CD14-positive monocyte (primary cell): ENCODE results near the gene UBR1. TPM values are rescaled to one million over a fixed set of nuclear protein-coding genes. Genes with fewer than 3 reads are reported as not detected.
A peak's percentile ranks its signal among the peaks of the same experiment; 100 is the strongest.

Experiments
- DNase-seq, 3 donors: peaks; one replicate each; pipeline ENCODE4 v3.0.0-alpha.2; 2011 to 2022
- H2AFZ ChIP-seq: 2 replicates; pipeline ENCODE4 v1.6.0; 2012; ENCODE audit warnings: mild to moderate bottlenecking, low read depth, low read length, inconsistent platforms; ENCODE audit not compliant: insufficient read depth, poor library complexity, severe bottlenecking
- H3K27ac ChIP-seq, 2 donors: 1 replicate in 1 of 2; 2 replicates in 1 of 2; pipeline ENCODE4 v1.5.1; 2012 to 2013; ENCODE audit warnings: low read length in 2 of 2, control low read depth in 1 of 2, inconsistent platforms in 1 of 2, low read depth in 1 of 2, mild to moderate bottlenecking in 1 of 2
- H3K27me3 ChIP-seq, 2 donors: one replicate each; pipeline versions ENCODE4 v1.6.0 to v1.6.1; 2011 to 2013; ENCODE audit warnings: low read length in 2 of 2; ENCODE audit not compliant: control insufficient read depth in 2 of 2, insufficient read depth in 2 of 2
- H3K36me3 ChIP-seq, 2 donors: replicated peaks in 1 of 2; 1 replicate in 1 of 2; 2 replicates in 1 of 2; pipeline versions ENCODE4 v1.5.1 to v1.6.1; 2012 to 2013; ENCODE audit warnings: low read length in 2 of 2, control low read depth in 1 of 2, inconsistent platforms in 1 of 2, mild to moderate bottlenecking in 1 of 2; ENCODE audit not compliant: insufficient read depth in 2 of 2, control insufficient read depth in 1 of 2
- H3K4me1 ChIP-seq, 2 donors: 1 replicate in 1 of 2; 2 replicates in 1 of 2; pipeline versions ENCODE4 v1.5.1 to v1.6.1; 2012 to 2013; ENCODE audit warnings: low read length in 2 of 2, control low read depth in 1 of 2, inconsistent platforms in 1 of 2, mild to moderate bottlenecking in 1 of 2, moderate library complexity in 1 of 2; ENCODE audit not compliant: insufficient read depth in 2 of 2, control insufficient read depth in 1 of 2
- H3K4me2 ChIP-seq: replicated peaks from 2 replicates; pipeline ENCODE3; 2012; ENCODE audit warnings: low read length, moderate library complexity, mild to moderate bottlenecking; ENCODE audit not compliant: poor library complexity, severe bottlenecking; ENCODE audit errors: extremely low read depth
- H3K4me3 ChIP-seq, 3 experiments: fragments of 200-600 bp in 1 of 3; sonication (generic) in 1 of 3; replicated peaks in 1 of 3; 1 replicate in 2 of 3; 2 replicates in 1 of 3; pipeline ENCODE4 v1.5.1; 2011 to 2013; ENCODE audit warnings: low read length in 3 of 3, mild to moderate bottlenecking in 3 of 3, control low read depth in 2 of 3, low read depth in 2 of 3, inconsistent platforms in 1 of 3, moderate library complexity in 1 of 3
- H3K79me2 ChIP-seq: 2 replicates; pipeline ENCODE4 v1.6.0; 2012; ENCODE audit warnings: mild to moderate bottlenecking, control low read depth, inconsistent platforms, low read length, moderate library complexity; ENCODE audit not compliant: insufficient read depth
- H3K9ac ChIP-seq: 2 replicates; pipeline ENCODE4 v1.6.0; 2017; ENCODE audit warnings: low read length, mild to moderate bottlenecking; ENCODE audit not compliant: insufficient read depth, poor library complexity, severe bottlenecking
- H3K9me3 ChIP-seq, 2 donors: replicated peaks in 1 of 2; 1 replicate in 1 of 2; 2 replicates in 1 of 2; pipeline versions ENCODE4 v1.5.1 to v1.6.1; 2012 to 2013; ENCODE audit warnings: low read length in 2 of 2, control low read depth in 1 of 2; ENCODE audit not compliant: control insufficient read depth in 1 of 2, insufficient read depth in 1 of 2
- H4K20me1 ChIP-seq: 2 replicates; pipeline ENCODE4 v1.6.0; 2012; ENCODE audit warnings: mild to moderate bottlenecking, low read length, control low read depth, moderate library complexity; ENCODE audit not compliant: insufficient read depth
- H3K27ac Mint-ChIP-seq, 7 donors: one replicate each; pipeline ENCODE4 v1.8.0; 2020; ENCODE audit warnings: mild to moderate bottlenecking in 7 of 7, mixed read lengths in 7 of 7, moderate library complexity in 6 of 7, inconsistent platforms in 2 of 7
- H3K27me3 Mint-ChIP-seq, 3 donors: one replicate each; pipeline ENCODE4 v1.8.0; 2021 to 2022; ENCODE audit warnings: low read depth in 3 of 3, mild to moderate bottlenecking in 3 of 3, mixed read lengths in 3 of 3, moderate library complexity in 3 of 3, inconsistent platforms in 1 of 3
- H3K36me3 Mint-ChIP-seq, 2 donors: one replicate each; pipeline ENCODE4 v1.8.0; 2020; ENCODE audit warnings: mixed read lengths in 2 of 2, inconsistent platforms in 1 of 2, mild to moderate bottlenecking in 1 of 2
- H3K4me1 Mint-ChIP-seq: one replicate; pipeline ENCODE4 v1.8.0; 2020; ENCODE audit warnings: mild to moderate bottlenecking, mixed read lengths
- H3K4me3 Mint-ChIP-seq, 2 donors: one replicate each; pipeline ENCODE4 v1.8.0; 2020; ENCODE audit warnings: mild to moderate bottlenecking in 2 of 2, mixed read lengths in 2 of 2, moderate library complexity in 1 of 2
- H3K9me3 Mint-ChIP-seq, 7 donors: one replicate each; pipeline ENCODE4 v1.8.0; 2020 to 2022; ENCODE audit warnings: mixed read lengths in 7 of 7, mild to moderate bottlenecking in 6 of 7, moderate library complexity in 6 of 7, inconsistent platforms in 2 of 7
- WGBS: methylation state at CpG from one replicate; pipeline ENCODE4 v1.1.5; 2013; ENCODE audit warnings: missing lambda C conversion rate; ENCODE audit not compliant: insufficient coverage; 5-methylcytosine and 5-hydroxymethylcytosine counted together
- intact Hi-C, 2 donors: fragments of 100-400 bp; cut with micrococcal nuclease; formaldehyde crosslinking; loops; one replicate each; pipeline versions ENCODE4 v1.15.0 to v1.15.1; 2023
- polyA minus RNA-seq: library from RNA; depleted of rRNA, polyadenylated mRNA; stranded (reverse); fragments of >200 nt; gene quantifications from 2 replicates; pipeline ENCODE4 v1.2.3, GENCODE V29; 2012
- polyA plus RNA-seq, 3 donors: library from polyadenylated mRNA; depleted of rRNA in 1 of 3; unstranded in 2 of 3; stranded (reverse) in 1 of 3; fragments of 300-500 nt in 2 of 3; fragments of >200 nt in 1 of 3; fragmentation: Illumina TruSeq in 2 of 3; gene quantifications; 1 replicate in 2 of 3; 2 replicates in 1 of 3; pipeline ENCODE4 v1.2.3, GENCODE V29; 2012 to 2021
- total RNA-seq, 12 experiments: library from RNA in 1 of 12; stranded (reverse) in 1 of 12; fragments of 120-200 nt in 1 of 12; gene quantifications; one replicate each; pipeline ENCODE4 v1.2.4 and lab custom pipeline; 2013 to 2026; ENCODE audit warnings: mixed read lengths in 6 of 12, inconsistent platforms in 1 of 12
- TF ChIP-seq, protein P1 (sequence below): fragments of 200-600 bp; IDR thresholded peaks from one replicate; pipeline ENCODE4 v1.8.0; 2022; ENCODE audit warnings: antibody characterized with exemption, mild to moderate bottlenecking

Gene UBR1
- total RNA-seq (2013): 20.0 TPM
- polyA plus RNA-seq (1 to 10 TPM; 5.1 to 7.9 (median 6.3) TPM), polyA minus RNA-seq (7.6 and 9.2 TPM in 2 replicates), total RNA-seq (lab: John Stamatoyannopoulos, UW) (31.2 to 106 (median 83.9) reads per million in 11 experiments)

DNA sequence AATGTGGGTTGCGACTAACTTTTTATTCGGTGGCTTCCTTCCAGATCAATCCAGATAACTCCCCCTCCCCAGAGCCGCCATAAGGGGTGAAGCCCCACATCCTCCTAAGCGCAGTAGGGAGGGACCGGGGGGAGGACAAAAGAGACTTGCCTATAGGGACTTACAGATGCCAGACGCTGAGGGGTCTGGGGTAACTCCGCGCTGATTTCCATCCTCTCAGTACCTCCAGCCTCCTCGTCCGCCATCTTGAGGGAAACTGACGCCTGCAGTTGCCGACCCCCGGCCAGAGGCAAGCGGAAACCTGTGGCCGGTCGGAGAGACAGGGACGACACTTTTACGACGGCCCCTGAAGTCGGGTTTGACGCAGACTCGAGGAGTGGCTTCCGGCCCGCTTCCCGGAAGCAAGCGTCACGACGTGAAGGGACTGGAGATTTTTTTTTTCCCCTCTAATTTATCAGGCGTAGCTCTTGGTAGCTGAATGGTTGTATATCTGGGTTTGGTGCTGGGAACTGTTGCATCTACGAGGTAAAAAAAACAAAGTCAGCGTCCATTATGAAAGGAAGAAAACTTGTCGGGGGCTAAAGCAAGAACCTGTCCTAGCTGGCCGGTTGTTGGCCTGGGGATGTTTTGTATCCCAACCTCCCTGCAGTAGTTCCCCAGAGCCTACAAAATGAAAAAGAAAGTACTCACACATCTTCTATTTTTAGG lies at the start of gene UBR1:
TSS of gene UBR1 (minus strand) at position 261 of the 708 bp plus-strand sequence. CDS start at position 245, 16 bp downstream.
- H3K9me3 ChIP-seq: no peaks in the 10 kb centered on the region
- Mint-ChIP-seq H3K4me1 (peaks cover 41% of the 10 kb centered on the region), H3K4me3 (peak within 1 kb of the TSS; percentile 98), H3K27ac (peak within 1 kb of the TSS; percentile 96 to 99 (median 99)), H3K9me3 (peaks cover 0 to 2% (median 0%) of the 10 kb centered on the region in 7 donors), H3K36me3 (peaks cover 10 to 20% of the 10 kb centered on the region in 2 donors), H3K27me3 (no peaks in the 10 kb centered on the region)
- TF ChIP-seq, protein P1, sequence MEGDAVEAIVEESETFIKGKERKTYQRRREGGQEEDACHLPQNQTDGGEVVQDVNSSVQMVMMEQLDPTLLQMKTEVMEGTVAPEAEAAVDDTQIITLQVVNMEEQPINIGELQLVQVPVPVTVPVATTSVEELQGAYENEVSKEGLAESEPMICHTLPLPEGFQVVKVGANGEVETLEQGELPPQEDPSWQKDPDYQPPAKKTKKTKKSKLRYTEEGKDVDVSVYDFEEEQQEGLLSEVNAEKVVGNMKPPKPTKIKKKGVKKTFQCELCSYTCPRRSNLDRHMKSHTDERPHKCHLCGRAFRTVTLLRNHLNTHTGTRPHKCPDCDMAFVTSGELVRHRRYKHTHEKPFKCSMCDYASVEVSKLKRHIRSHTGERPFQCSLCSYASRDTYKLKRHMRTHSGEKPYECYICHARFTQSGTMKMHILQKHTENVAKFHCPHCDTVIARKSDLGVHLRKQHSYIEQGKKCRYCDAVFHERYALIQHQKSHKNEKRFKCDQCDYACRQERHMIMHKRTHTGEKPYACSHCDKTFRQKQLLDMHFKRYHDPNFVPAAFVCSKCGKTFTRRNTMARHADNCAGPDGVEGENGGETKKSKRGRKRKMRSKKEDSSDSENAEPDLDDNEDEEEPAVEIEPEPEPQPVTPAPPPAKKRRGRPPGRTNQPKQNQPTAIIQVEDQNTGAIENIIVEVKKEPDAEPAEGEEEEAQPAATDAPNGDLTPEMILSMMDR: no peak
- H3K9ac ChIP-seq: peak within 1 kb of the TSS; percentile 76
- peaks cover 35 to 46% of the 10 kb centered on the region in 2 donors for H3K4me1 ChIP-seq
- no peaks in the 10 kb centered on the region for H3K27me3 ChIP-seq
- peaks cover 2 to 11% of the 10 kb centered on the region in 2 donors for H3K36me3 ChIP-seq
- DNase-seq: peak; percentile 82 to 88 (median 86)
- peak within 1 kb of the TSS; percentile 95 for H3K4me2 ChIP-seq
- peak within 1 kb of the TSS; percentile 79 to 94 (median 82) for H3K4me3 ChIP-seq
- no peaks in the 10 kb centered on the region for H4K20me1 ChIP-seq
- intact Hi-C loops: loop anchor here (2.0 to 5.0 kb wide), 3 partner anchors 21 to 81 kb away; partner anchors contain the start of gene CCNDBP1 (in 1 of the 2)
- 0% methylated on average over 11 of the region's 33 CpGs for WGBS
- H2AFZ ChIP-seq: peak within 1 kb of the TSS; percentile 92
- H3K79me2 ChIP-seq: peaks cover 50% of the 10 kb centered on the region
- peak within 1 kb of the TSS; percentile 80 to 96 for H3K27ac ChIP-seq

DNA sequence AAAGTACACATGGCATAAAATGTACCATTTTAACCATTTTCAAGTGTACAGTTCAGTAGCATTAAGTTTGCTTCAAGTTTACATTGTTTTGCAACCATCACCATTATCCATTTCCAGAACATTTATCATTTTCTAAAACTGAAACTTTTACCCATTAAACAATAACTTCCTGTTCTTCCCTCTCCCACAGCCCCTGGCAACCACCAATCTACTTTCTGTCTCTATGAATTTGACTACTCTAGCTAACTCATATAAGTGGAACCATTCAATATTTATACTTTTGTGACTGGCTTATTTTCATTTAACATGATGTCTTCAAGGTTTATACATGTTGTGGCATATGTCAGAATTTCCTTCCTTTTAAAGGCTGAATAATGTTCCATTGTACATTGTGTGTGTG lies 47.4 kb upstream of the UBR1 start:
- no peaks in the 10 kb centered on the region for H3K9me3 ChIP-seq
- no peak for DNase-seq
- no peak overlapping the region for H3K4me3 ChIP-seq
- no peaks in the 10 kb centered on the region for H3K9me3 Mint-ChIP-seq
- no peak overlapping the region for H3K4me2 ChIP-seq
- no peaks in the 10 kb centered on the region for H3K4me1 Mint-ChIP-seq
- no peaks in the 10 kb centered on the region for H3K4me1 ChIP-seq
- intact Hi-C loops: no loop called here
- H3K79me2 ChIP-seq: no peaks in the 10 kb centered on the region
- no peaks in the 10 kb centered on the region for H3K27me3 ChIP-seq
- H3K27me3 Mint-ChIP-seq: no peaks in the 10 kb centered on the region
- H3K9ac ChIP-seq: no peak overlapping the region
- H3K27ac ChIP-seq: no peak overlapping the region
- no peaks in the 10 kb centered on the region for H4K20me1 ChIP-seq
- peaks cover 56 to 78% of the 10 kb centered on the region in 2 donors for H3K36me3 Mint-ChIP-seq
- H3K36me3 ChIP-seq: peaks cover 73 to 98% of the 10 kb centered on the region in 2 donors
- TF ChIP-seq, protein P1: no peak
- no peak overlapping the region for H3K27ac Mint-ChIP-seq
- H3K4me3 Mint-ChIP-seq: no peak overlapping the region
- no peak overlapping the region for H2AFZ ChIP-seq
